ENCODE results near the gene KIAA0513.
A peak's percentile ranks its signal among the peaks of the same experiment; 100 is the strongest.

Gene KIAA0513, protein sequence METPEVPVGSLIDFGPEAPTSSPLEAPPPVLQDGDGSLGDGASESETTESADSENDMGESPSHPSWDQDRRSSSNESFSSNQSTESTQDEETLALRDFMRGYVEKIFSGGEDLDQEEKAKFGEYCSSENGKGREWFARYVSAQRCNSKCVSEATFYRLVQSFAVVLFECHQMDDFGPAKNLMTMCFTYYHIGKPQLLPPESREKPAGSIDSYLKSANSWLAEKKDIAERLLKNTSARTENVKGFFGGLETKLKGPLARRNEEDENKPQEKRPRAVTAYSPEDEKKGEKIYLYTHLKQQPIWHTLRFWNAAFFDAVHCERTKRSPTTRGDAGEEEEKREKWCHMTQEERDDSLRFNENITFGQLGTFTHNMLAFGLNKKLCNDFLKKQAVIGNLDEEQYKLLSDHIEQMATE

DNA sequence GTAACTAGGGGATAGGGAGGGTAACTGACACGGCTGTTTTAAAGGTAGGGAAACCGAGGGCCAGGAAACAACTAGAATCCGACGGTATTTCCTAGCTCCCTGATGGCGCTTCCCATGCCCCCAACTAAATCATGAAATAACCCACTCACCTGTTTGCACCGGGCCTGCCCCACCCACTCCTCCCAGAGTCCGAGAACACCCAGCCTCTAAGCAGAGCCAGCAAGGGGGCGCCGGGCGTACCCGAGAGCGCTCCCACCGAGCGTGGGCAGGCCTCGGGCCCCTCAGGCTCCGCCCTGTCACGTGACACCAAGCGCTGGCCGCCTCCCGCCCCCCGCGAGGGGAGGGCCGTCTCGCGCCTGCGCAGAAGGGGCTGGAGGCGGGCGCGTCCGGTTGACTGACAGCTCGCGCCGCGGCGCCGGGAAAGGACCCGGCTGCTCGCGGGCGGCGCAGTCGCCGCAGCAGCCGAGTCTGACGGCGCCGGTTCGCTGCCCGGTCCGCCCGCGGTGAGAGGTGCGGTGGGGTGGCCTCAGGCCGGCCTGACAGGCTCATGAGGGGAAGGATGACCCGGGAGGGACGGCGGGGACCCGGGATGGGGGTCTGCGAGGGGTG lies at the start of gene KIAA0513:
KIAA0513 (plus strand) TSS at position 447 of the 609 bp plus-strand sequence. CDS start 39,277 bp downstream, outside the sequence.
- DNase-seq, result peak; percentile 92

DNA sequence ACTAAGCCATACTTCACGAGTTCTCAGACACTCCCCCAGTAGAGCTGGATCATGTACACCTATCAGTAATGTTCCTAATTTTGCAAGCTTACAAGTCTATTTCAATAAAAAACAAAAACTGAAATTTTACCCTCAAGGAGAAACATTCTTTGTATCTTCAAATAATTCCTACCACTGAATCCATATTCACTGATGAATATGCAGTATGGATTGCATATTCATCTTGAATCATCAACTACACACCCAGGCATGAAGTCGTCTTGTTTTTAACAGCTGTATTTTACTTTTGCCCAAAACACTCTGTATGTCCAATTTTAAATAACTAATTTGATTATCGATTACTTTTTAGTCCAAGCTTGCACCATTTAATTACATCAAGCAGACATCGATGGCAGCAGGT lies 48.1 kb upstream of the KIAA0513 start:
- no peak for DNase-seq

DNA sequence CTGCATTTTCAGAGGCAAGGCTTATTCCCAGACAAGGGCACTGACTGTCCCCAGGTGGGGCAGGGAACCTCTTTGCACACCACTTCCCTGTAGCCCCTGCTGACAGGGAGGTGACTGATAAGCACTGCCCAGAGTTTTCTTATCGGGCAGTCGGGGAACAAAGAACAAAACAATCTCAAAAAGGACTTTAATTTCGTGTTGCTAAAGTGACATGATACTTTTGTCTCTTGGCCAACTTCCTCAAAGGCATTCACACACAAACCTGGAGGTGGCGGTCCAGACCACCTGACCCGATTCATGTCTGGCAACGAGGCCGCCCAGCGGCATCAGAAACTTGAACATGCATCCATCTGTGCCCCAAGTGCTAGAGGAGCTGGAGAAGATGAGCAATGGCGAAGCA lies 45.2 kb upstream of the KIAA0513 start:
- peak; percentile 38 for DNase-seq

DNA sequence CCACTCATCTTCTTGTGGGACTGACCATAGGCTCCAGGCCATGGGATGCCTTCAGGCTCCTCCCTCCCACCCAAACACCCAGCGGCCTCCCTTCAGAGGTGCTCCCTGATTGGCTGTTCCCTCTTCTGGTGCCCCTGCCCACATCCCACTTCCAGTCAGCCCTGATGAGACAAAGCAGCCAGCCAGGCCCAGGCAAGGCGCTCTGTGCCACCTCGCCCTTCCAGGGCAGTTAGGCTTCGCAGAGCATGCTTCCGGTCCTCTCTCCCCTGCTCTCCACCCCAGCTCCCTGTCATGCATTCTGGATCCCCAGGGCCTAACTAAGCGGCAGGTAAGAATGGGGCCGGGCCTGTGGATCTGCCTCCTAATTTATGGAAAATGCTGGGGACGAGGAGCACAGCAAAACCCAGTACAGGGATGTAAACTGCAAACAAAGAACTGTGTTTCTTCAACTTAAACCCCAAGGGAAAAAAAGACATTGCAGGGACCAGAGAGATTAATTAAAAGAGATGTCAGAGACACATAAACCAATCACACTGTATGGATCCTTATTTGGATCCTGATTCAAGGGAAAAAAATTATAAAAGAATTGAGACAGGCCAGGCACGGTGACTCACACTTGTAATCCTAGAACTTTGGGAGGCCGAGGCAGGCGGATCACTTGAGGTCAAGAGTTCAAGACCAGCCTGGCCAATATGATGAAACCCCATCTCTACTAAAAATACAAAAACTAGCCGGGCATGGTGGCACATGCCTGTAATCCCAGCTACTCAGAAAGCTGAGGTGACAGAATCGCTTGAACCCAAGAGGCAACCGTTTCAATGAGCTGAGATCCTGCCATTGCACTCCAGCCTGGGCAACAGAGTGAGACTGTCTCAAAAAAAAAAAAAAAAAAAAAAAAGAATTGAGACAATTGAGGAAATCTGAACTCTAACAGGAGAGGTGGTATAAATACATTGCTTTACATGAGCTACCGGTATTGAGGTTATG lies 42.2 kb upstream of the KIAA0513 start:
- DNase-seq, result no peak

DNA sequence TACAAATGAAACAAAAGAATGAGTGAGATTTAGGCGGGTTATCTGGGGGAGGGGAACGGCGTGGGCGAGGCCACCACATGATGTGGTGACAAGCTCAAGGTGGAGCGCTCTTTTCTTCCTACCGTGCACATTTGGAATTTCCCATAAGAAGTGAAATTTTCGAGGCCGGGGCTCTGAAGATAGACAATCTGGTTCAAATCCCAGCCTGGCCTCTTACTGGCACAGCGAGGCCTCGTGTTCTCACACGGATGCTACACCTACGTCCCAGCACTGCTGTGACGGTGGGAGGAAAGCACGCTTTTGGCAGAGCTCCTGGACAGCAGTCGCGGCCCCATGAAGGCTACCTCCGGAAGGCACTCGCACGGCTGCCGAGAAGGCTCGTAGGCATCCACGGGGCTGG lies 41.5 kb upstream of the KIAA0513 start:
- no peak for DNase-seq

DNA sequence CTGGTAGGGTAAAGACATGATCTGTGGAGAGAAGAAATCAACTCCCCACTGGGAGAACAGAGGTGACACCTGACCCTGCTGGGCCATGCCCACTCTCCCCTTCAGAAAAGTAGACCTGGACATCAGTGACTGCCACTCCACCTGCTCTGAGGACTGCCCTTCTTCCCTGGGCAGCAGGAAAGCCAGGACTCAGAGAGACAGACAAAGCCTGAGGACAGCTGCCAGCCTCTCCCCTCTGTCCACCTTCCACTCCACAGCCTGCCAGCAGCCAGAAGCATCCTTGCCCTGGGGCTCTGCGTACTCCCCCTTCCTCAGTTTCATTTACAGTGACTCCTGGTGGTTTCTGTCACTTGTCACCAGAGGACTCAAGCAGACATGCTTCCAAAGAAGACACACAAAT lies 40.7 kb upstream of the KIAA0513 start:
- DNase-seq, result no peak

DNA sequence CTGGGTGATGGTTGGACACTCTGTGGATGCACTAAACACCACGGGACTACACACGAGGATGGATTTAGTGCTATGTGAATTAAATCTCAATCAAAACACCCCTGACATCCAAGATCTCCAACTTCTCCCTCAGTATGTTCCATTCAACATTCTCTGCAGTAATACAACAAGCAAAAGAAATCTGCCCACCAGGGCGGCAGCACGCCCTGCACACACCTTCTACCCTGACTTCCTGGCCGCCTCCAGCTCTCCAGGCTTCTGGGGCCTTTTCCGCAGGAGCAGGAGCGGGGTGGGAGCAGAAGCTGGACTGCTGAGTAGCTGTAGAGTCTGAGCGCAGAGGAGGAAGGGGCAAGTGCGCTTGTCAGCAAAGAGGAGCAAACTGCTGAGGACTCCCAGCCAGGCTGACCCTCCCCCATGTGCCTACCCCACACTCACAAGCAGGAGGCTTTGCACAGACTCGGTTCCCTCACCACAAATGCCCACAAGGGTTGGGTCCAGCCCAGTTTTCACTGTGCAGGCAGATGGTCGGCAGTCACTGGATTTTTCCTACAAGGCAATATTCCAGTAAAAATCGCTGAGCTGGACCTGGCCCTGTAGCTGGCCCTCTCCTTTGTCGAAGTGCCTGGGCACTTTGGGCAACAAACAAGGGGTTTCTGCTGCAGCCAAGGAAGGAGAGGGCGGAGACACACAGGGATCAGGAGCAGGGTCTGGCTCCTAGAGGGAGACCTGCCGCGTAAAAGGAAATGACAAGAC lies 39.1 kb upstream of the KIAA0513 start:
- DNase-seq, result no peak

DNA sequence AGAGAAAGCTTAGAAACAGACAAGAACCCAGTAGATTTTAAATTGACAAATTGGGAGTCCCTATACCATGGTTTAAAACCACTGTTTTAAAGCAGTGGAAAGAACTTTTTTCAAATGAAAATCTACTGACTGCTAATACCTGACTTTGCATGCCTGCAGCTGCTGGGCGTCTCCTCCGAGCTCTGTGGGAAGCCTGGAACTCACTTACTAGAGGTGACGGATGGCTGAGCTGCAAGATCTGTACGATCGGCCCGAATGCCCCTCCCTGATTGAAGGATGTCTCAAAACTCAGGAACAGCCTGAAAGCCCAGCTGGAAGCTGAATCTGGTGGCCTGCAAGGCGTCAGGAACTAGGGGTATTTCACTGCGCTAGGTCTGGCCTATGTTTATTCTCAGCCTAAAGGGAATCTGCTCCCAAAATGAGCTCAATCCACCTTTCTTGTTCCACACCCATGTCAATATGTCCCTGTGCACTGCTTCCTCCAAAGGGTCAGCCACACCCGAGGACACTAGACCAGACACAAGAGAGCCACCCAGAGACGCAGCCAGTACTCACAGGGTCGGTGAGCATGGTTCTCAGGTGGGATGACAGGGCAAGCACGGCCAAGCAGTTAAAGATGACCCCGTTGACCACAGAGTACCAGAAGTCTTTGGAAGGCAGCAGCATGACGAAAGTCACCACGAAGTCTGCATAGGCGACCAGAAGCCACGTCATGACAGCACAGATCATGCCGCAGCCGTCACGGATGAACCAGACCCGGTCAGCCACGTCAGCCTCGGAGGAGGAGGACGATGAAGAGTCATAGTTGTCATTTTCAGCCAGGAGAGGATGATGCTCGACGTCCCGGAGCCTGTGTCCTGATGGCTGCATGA lies 37.6 kb upstream of the KIAA0513 start:
- no peak for DNase-seq

DNA sequence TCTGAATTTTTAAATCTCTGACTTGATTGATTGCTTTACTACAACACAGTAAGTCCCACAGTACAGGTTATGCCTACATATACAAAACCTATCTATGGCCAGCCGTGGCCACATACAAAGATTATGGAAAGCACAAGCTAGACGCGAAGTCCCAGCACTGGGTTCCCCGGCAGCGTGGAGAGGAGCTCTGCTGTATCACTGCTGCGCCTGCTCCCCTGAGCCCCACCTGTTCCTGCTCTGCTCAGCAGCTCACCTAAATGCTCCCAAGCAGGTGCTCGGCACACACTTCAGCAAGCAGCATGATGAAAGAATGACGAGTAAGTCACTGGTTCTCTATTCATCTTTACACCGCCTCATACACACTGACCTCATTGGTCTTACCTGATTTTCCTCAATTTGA lies 36.8 kb upstream of the KIAA0513 start:
- DNase-seq, result no peak

DNA sequence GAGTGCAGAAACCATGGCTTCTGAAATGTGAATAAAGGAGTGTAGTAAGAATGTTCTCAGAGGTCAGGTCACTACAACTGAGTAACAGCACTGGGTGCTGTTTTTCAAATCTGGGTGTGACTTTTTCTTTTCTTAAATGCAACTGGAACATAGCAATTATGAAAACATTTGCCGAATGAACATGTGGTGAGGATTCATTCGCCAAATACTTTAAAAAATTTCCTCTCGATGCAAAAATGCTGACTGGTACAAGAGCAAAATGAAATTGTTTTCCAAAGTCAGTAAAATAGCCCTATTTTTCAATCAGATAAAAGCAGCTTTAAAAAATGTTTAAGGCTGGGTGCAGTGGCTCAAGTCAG lies 34.9 kb upstream of the KIAA0513 start:
- no peak for DNase-seq

DNA sequence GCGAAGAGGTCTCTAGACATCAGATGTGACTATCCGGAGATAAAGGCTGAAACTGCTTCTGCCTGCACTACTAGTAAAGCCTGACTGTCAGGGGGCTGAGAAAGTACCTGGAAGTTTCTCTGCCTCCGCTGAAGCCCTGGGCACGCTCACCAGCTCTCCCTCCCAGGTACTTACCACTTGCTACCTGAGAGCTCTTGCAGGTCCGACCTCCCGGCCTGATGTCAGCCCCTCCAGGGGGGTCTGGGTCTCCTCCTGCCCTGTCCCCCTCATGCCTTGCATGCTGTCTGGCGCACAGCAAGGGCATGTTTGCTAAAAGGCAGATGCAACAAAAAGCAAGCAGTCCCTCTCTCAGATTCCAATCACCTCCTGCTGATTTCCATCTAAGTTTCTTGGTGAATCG lies 33.7 kb upstream of the KIAA0513 start:
- no peak for DNase-seq

DNA sequence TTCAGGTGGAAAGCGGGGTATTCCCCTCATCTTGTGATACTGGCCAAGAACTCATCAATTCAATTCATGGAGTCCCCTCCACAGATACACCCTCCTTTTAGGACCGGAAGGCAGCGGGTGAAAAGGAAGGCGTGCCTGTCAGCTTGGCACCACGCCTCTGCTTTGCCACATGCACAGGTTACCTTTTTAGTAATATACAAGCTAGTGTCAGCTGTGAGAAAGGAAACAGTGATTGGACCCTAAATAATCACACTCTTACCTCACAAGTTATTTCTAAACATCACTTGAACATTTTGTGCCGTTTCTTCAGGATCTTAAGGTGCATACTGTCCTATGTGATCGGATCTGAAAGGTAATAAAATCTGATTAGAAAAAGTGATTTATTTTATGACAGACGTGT lies 31.9 kb upstream of the KIAA0513 start:
- no peak for DNase-seq

DNA sequence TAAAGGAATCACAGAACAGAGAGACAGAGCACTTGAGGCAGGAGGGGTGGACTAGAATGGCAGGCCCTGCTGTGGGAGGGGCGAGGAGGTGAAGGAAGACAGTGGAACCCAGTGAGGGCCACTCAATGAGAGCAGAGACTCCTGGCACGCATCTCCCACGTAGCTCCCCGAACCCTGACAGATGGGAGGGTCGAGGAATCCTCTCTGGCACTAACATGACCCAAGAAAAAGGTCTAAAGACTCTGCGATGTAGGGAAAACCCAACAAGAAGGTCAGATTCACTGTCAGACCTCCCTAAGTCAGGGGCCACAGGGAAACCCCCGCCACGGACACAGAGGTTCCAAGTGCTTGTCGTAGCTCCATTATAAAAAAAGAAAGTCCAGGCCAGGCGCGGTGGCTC lies 31.2 kb upstream of the KIAA0513 start:
- DNase-seq, result no peak

DNA sequence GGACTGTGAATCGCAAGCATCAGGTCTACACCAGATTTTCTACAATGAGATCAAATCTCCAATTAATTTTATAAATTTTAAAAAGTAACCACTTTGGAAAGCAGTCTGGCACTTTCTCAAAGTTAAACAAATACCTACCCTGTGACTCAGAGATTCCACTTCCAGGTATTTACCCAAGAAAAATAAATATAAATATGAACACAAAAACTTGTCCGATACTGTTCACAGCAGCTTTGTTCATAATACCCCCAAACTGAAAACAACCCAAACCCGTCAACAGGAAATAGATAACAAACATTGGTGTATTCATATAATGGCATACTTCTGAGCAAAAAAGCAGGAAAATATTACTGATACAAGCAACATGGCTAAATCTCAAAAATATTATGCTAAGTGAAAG lies 28.4 kb upstream of the KIAA0513 start:
- no peak for DNase-seq

DNA sequence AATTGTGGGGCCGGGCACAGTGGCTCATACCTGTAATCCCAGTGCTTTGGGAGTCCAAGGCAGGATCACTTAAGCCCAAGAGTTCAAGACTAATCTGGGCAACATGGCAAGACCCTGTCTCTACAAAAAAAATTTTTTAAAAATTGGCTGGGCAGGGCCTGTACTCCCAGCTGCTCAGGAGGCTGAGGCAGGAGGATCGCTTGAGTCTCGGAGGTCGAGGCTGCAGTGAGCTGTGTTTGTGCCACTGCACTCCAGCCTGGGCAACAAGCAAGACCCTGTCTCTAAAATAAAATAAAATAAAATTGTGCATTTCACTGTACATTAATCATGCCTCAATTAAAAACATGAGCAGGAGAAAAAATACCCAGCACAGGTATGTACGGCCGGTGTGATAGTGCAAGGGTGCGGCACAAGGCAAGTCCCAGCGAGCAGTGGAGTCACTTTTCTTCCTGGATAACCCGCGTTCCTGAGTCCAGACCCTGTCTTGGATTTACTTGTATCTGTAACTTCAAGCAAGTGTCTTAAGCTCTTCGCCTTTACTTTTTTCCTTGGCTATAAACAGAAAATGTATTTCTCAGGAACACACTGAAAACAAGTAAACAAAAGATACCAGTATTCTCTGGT lies 27.6 kb upstream of the KIAA0513 start:
- DNase-seq, result no peak

DNA sequence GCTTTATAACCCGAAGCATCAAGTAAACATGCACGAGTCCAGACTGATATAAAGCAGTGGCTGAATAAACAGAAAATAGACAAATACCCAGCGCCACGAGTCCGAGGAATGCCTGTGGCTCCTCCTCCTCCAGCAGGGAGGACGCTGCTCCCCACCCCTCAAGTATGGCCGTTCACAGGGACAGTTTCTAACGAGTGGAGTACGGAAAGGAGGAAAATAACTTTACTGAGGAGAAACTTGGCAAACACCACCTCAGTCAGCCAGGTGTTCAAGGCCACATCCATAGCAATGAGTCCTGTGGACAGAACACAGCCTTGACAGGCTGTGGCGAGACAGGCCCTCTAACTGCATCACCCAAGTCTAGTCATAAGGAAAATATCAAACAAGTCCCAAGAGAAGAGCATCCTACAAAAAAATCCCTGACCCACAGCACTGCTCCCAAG lies 25.5 kb upstream of the KIAA0513 start:
- DNase-seq, result no peak

DNA sequence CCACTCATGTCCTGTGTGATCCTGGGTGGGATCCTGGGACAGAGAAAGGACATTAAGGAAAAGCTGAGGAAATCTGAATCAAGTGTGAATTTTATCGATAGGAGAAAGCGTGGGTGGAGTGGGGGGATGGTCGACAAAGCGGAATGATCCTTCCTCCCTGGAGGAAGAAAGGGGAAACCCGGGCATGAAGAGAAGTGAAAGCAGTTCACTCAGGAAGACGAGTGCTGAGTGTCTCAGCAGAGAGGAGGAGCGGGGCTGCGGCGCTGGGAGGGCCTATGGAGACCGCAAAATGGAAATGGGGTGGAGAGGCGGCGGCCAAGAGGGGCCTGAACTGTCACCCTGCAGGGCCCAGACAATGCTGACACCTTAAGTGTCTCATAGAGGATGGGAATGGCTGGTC lies 25.0 kb upstream of the KIAA0513 start:
- DNase-seq, result no peak

DNA sequence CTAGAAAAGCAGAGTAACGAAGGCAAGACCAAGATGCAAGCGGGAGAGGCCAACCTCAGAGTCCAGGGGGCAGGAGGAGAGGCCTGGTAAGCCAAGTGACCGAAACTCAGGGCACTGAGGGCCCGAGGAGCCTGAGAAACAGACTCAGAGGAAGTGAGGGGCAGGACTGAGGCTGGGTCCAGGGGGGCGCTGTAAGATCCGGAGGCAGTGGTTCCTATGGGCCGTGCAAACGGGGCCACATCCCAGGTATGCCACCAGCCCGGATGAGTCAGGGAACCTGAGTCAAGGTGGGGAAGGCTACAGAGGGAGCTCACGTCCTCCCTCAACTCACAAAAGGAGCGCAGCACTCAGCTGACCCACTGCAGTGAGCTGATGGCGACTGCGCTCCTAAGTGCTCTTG lies 24.5 kb upstream of the KIAA0513 start:
- DNase-seq, result no peak

DNA sequence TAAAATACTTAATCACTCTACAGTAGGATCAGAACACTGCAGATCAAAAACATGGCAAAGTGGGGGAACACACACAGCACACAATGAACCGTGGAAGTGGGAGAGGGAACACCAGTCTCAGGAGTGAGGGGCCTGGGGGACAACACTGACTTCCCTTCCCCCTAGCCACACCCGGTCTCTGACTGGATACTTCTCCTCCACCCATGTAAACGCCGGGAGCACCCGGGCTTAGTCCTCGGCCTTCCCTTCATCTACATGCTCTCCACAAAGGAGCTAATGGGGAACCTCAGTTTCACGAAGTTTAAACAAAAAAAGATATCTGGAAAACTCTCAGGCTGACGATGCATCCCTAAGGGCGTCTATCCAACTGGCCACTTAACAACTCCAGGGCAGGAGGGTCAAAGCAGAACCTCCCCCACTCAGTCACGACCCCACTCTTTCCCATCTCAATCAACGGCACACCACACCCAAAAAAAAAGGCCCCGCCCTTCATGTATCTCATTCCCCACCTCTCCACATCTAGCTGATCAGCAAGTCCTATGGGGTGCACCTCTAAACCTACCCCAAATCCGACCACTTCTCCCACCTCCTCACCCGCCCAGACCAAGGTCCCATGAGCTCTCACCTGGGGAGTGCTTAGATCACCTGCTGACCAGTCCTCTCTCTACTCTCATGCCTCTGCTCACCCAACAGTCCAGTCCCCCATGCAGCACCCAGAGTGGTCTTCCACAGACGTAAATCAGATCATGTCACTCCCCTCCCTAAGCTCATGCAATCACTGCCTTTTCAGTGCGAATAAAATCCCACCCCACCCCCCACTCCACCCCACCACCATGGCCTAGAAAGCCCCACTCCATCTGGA lies 23.6 kb upstream of the KIAA0513 start:
- no peak for DNase-seq

DNA sequence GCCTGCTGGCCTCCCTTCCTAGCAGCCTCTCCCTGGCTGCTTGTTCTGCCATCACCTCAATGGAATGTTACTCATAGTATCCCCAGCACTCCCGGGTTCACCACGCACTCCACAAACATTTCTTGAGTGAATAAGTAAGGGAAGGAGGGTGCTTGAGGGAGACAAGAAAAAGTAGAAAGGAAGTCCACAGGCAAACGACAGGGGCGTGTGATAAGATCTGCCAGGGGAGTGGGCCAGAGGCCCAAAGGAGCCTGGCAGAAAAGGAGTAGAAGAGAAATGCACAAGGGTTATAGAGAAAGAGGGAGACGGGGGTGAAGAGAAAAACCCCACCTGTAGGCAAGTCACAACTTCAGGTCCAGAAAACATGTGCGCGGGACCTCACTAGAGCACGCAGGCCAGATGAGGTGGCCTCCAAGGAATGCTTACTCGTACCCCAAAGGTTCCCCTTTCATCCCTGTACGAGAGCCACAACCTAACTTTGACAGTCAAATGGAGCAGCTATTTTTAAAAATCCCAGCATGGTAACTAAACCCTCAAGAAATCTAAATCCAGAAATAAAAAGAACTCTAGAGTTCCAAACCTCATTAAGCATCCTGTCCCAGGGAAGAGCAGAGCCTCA lies 22.9 kb upstream of the KIAA0513 start:
- no peak for DNase-seq

All from hematopoietic multipotent progenitor cell treated with erythropoietin and hydrocortisone succinate and interleukin-3 and kit ligand, for 8 days (in vitro differentiated cells).